GM12878 (cell line): ENCODE data around the gene DSTYK. TPM values are rescaled to one million over a fixed set of nuclear protein-coding genes. Genes with fewer than 3 reads are reported as not detected.

Experiments
- ATAC-seq: fragments of 200-7000 bp; cut with Tn5 transposase; 3 replicates; pipeline ENCODE4 v1.9.1; 2020; ENCODE audit warnings: mild to moderate bottlenecking, moderate library complexity
- BruUV-seq: library from RNA; stranded (reverse); fragments of 400-500 nt; replicated peaks from 2 replicates; lab custom pipeline; 2021; lab: Mats Ljungman, UMichigan
- CTCF ChIA-PET: fragments of 300-600 bp; sonication (Branson Sonifier 250); formaldehyde crosslinking; extraction: SDS; loops from one replicate; lab custom pipeline; 2021; ENCODE audit warnings: inconsistent platforms; lab: Yijun Ruan, JAX
- POLR2A ChIA-PET: fragments of 350-600 bp; formaldehyde crosslinking; extraction: SDS; loops from one replicate; lab custom pipeline; 2021; ENCODE audit warnings: inconsistent platforms; lab: Charles Lee
- RAD21 ChIA-PET: fragments of 300-600 bp; sonication (Branson Sonifier 250); formaldehyde crosslinking; loops from one replicate; lab custom pipeline; 2023; ENCODE audit warnings: antibody characterized with exemption; ENCODE audit not compliant: unreplicated experiment; lab: Charles Lee
- SMC1A ChIA-PET: fragments of 300-600 bp; sonication (Branson Sonifier 250); formaldehyde crosslinking; loops from one replicate; lab custom pipeline; 2023; ENCODE audit not compliant: unreplicated experiment, uncharacterized antibody; lab: Charles Lee
- DNase-seq: peaks from one replicate; pipeline ENCODE4 v3.0.0-alpha.2; 2011; ENCODE audit warnings: low read depth, low spot score
- FAIRE-seq: peaks from 3 replicates; lab custom pipeline; 2011; peaks lifted over from hg19 to GRCh38; lab: Jason Lieb, UNC
- H2AFZ ChIP-seq: 2 replicates; pipeline ENCODE4 v1.6.0; 2011; ENCODE audit warnings: low read depth, low read length, control low read depth; ENCODE audit not compliant: control insufficient read depth
- H3K27ac ChIP-seq: 2 replicates; pipeline ENCODE4 v1.5.1; 2011; ENCODE audit warnings: control low read depth; ENCODE audit not compliant: control insufficient read depth, insufficient read depth
- H3K27me3 ChIP-seq, 2 experiments: replicated peaks in 1 of 2; 2 replicates each; pipeline versions ENCODE4 v1.6.0 to v1.6.1; 2011; ENCODE audit warnings: low read length in 1 of 2; ENCODE audit not compliant: control insufficient read depth in 2 of 2, insufficient read depth in 2 of 2
- H3K36me3 ChIP-seq, 2 experiments: 2 replicates each; pipeline ENCODE4 v1.5.1; 2011; ENCODE audit warnings: low read length in 1 of 2; ENCODE audit not compliant: control insufficient read depth in 2 of 2, insufficient read depth in 2 of 2
- H3K4me1 ChIP-seq: 2 replicates; pipeline ENCODE4 v1.6.1; 2011; ENCODE audit warnings: mild to moderate bottlenecking, low read length, moderate library complexity, mixed read lengths; ENCODE audit not compliant: control insufficient read depth, insufficient read depth
- H3K4me2 ChIP-seq: 2 replicates; pipeline ENCODE4 v1.6.0; 2011; ENCODE audit warnings: control low read depth; ENCODE audit not compliant: control insufficient read depth, insufficient read depth
- H3K4me3 ChIP-seq: fragments of 200-600 bp; sonication (generic); 2 replicates; pipeline ENCODE4 v1.5.1; 2016
- H3K79me2 ChIP-seq: 2 replicates; pipeline ENCODE4 v1.6.0; 2011; ENCODE audit warnings: low read length; ENCODE audit not compliant: control insufficient read depth, insufficient read depth
- H3K9ac ChIP-seq: 2 replicates; pipeline ENCODE4 v1.8.0; 2011; ENCODE audit warnings: low read length, control low read depth, mixed read lengths; ENCODE audit not compliant: control insufficient read depth, insufficient read depth
- H3K9me3 ChIP-seq: replicated peaks from 3 replicates; pipeline ENCODE4 v1.5.1; 2011; ENCODE audit warnings: mild to moderate bottlenecking, low read length; ENCODE audit not compliant: control insufficient read depth, insufficient read depth
- H4K20me1 ChIP-seq: 2 replicates; pipeline ENCODE4 v1.6.0; 2011; ENCODE audit not compliant: control insufficient read depth, insufficient read depth
- CHD4 ChIP-seq: fragments of 200-600 bp; sonication (generic); IDR thresholded peaks from 2 replicates; pipeline ENCODE4 v1.6.1; 2016; ENCODE audit warnings: mild to moderate bottlenecking
- CREB1 ChIP-seq: IDR thresholded peaks from 2 replicates; pipeline ENCODE4 v1.6.1; 2012; ENCODE audit warnings: low read depth, mild to moderate bottlenecking, inconsistent platforms
- EED ChIP-seq: sonication (generic); IDR thresholded peaks from 2 replicates; pipeline ENCODE4 v1.6.1; 2016; ENCODE audit warnings: antibody characterized with exemption, low read depth
- HDGF ChIP-seq: fragments of 450-650 bp; IDR thresholded peaks from 2 replicates; pipeline ENCODE4 v1.6.1; 2016; ENCODE audit warnings: antibody characterized with exemption
- IKZF2 ChIP-seq, 2 experiments: fragments of 450-650 bp; IDR thresholded peaks; 2 replicates each; pipeline ENCODE4 v1.6.1; 2017; ENCODE audit warnings: mild to moderate bottlenecking in 2 of 2, moderate library complexity in 2 of 2
- NBN ChIP-seq: fragments of 450-650 bp; IDR thresholded peaks from 2 replicates; pipeline ENCODE4 v1.6.1; 2016
- NR2C1 ChIP-seq: fragments of 450-650 bp; IDR thresholded peaks from 2 replicates; pipeline ENCODE4 v1.6.1; 2017; ENCODE audit warnings: antibody characterized with exemption, mild to moderate bottlenecking, moderate library complexity
- PML ChIP-seq: IDR thresholded peaks from 2 replicates; pipeline ENCODE4 v1.6.1; 2012; ENCODE audit warnings: low read length, inconsistent platforms
- POLR2A ChIP-seq: IDR thresholded peaks from 2 replicates; pipeline ENCODE4 v1.6.1; 2011; ENCODE audit warnings: low read depth, mild to moderate bottlenecking, low read length
- SIX5 ChIP-seq: IDR thresholded peaks from 2 replicates; pipeline ENCODE4 v1.6.1; 2011; ENCODE audit warnings: mild to moderate bottlenecking, low read depth, low read length, moderate library complexity; ENCODE audit not compliant: severe bottlenecking
- SMC3 ChIP-seq: IDR thresholded peaks from 2 replicates; pipeline ENCODE4 v1.6.1; 2011; ENCODE audit warnings: low read length, improper control_type of control experiment, borderline replicate concordance
- SPI1 ChIP-seq: IDR thresholded peaks from 2 replicates; pipeline ENCODE4 v1.6.1; 2011; ENCODE audit warnings: low read depth, mild to moderate bottlenecking, low read length, moderate library complexity, borderline replicate concordance; ENCODE audit not compliant: insufficient read depth
- SRF ChIP-seq, 2 experiments: IDR thresholded peaks; 2 replicates each; pipeline ENCODE4 v1.6.1; 2011; ENCODE audit warnings: low read depth in 2 of 2, low read length in 2 of 2, mild to moderate bottlenecking in 1 of 2, moderate library complexity in 1 of 2
- ZBTB33 ChIP-seq: fragments of 450-650 bp; IDR thresholded peaks from 2 replicates; pipeline ENCODE4 v1.6.1; 2017; ENCODE audit warnings: mild to moderate bottlenecking
- ZNF622 ChIP-seq: fragments of 450-650 bp; IDR thresholded peaks from 2 replicates; pipeline ENCODE4 v1.6.1; 2017; ENCODE audit warnings: mild to moderate bottlenecking, inconsistent platforms
- WGBS: methylation state at CpG from one replicate; pipeline ENCODE4 v1.1.6; 2016; ENCODE audit warnings: low lambda C conversion rate; ENCODE audit not compliant: insufficient replicate concordance, insufficient coverage; ENCODE audit errors: missing lambda C conversion rate; 5-methylcytosine and 5-hydroxymethylcytosine counted together
- in situ Hi-C: fragments of 300-500 bp; cut with MboI; formaldehyde crosslinking; loops from 9 replicates; pipeline ENCODE4 v1.14.3; 2018; ENCODE audit warnings: mixed read lengths
- intact Hi-C: fragments of 100-400 bp; cut with micrococcal nuclease; formaldehyde crosslinking; loops from one replicate; pipeline ENCODE4 v1.14.2; 2022; ENCODE audit not compliant: unreplicated experiment
- polyA plus RNA-seq, 11 experiments: library from polyadenylated mRNA; depleted of rRNA in 4 of 11; unstranded in 6 of 11; stranded (reverse) in 5 of 11; fragments of >200 nt; fragmentation: Nextera tagmentation in 4 of 11; fragmentation: Illumina TruSeq in 1 of 11; extraction: Ambion mirVana in 4 of 11; extraction: Trizol in 1 of 11; gene quantifications; 1 replicate in 1 of 11; 2 replicates in 10 of 11; pipeline versions ENCODE4 v1.2.1 to v1.2.3, GENCODE V29; 2011 to 2016; ENCODE audit warnings: inconsistent platforms in 2 of 11, missing spikeins in 2 of 11, low read depth in 1 of 11
- total RNA-seq, 4 experiments: library from RNA; depleted of rRNA in 3 of 4; stranded (reverse); fragments of >200 nt in 3 of 4; fragmentation: Illumina TruSeq in 1 of 4; extraction: Trizol in 1 of 4; gene quantifications; 2 replicates each; pipeline versions ENCODE4 v1.2.1 to v1.2.3, GENCODE V29; 2013 to 2021
- TF ChIP-seq, protein P1 (sequence below): IDR thresholded peaks from 2 replicates; pipeline ENCODE4 v1.6.1; 2012; ENCODE audit warnings: low read depth, low read length, improper control_type of control experiment

DSTYK gene
- total and polyA plus RNA-seq, 10 of the 15 experiments (the other 5 are each of a cell fraction or from before 2014, with no cell fraction given), result 2.7 to 5.5 (median 3.6) TPM

- TF ChIP-seq, protein P1, sequence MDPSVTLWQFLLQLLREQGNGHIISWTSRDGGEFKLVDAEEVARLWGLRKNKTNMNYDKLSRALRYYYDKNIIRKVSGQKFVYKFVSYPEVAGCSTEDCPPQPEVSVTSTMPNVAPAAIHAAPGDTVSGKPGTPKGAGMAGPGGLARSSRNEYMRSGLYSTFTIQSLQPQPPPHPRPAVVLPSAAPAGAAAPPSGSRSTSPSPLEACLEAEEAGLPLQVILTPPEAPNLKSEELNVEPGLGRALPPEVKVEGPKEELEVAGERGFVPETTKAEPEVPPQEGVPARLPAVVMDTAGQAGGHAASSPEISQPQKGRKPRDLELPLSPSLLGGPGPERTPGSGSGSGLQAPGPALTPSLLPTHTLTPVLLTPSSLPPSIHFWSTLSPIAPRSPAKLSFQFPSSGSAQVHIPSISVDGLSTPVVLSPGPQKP, result no peak
- TF ChIP-seq EED, result no peak
These were observed 13.2 kb upstream of the DSTYK start (continued) for GRCh38 chr1:205224736-205225135.

- ATAC-seq (no peak), FAIRE-seq (no peak)
- intact Hi-C loops, result no loop called here
These were observed 8.9 kb upstream of the DSTYK start for GRCh38 chr1:205220421-205220820.

More at GRCh38 chr1:205220421-205220820, 8.9 kb upstream of the DSTYK start:
- H3K27ac ChIP-seq, result no peak overlapping the region
- ChIA-PET POLR2A (no interaction called here), RAD21 (interaction anchor here (2.5 kb wide), 1 partner anchor 9 kb away, joined by 17 read pairs; the partner anchor contains the start of gene TMCC2), SMC1A (interaction anchor here (0.5 to 0.9 kb wide), 2 partner anchors 36 to 725 kb away, joined by 3 read pairs; no protein-coding TSS in a partner anchor), CTCF (interaction anchor here (1.1 to 2.0 kb wide), 4 partner anchors 8 to 53 kb away, joined by 3 to 5 read pairs (median 4); no protein-coding TSS in a partner anchor)
- peaks cover under 1% of the 10 kb centered on the region; the same call in 1 of the 2 replicates for H3K4me1 ChIP-seq
- no TSS peak for BruUV-seq
- no peaks in the 10 kb centered on the region; a peak in 1 of 4 replicates for H3K27me3 ChIP-seq
- H3K79me2 ChIP-seq, result no peaks in the 10 kb centered on the region
- no peak overlapping the region for H3K4me2 ChIP-seq
- H3K4me3 ChIP-seq, result no peak overlapping the region
- H3K36me3 ChIP-seq, result no peaks in the 10 kb centered on the region
- no peak overlapping the region for H3K9ac ChIP-seq
- no peaks in the 10 kb centered on the region for H3K9me3 ChIP-seq
- no peak overlapping the region for H2AFZ ChIP-seq
- no peaks in the 10 kb centered on the region for H4K20me1 ChIP-seq
- no peak for DNase-seq
- WGBS, result 0% methylated on average over 2 of the region's 2 CpGs
- in situ Hi-C loops, result no loop called here
- TF ChIP-seq SPI1, result no peak
- no peak for TF ChIP-seq POLR2A
- TF ChIP-seq NR2C1, result no peak
- no peak for TF ChIP-seq SIX5
- no peak for TF ChIP-seq CREB1
- no peak for TF ChIP-seq ZBTB33
- TF ChIP-seq HDGF, result no peak
- no peak for TF ChIP-seq IKZF2 (IDR thresholded peaks at IDR 0.05)
- TF ChIP-seq PML, result no peak
- TF ChIP-seq CHD4, result no peak
- no peak for TF ChIP-seq NBN
- TF ChIP-seq ZNF622, result no peak
- TF ChIP-seq SMC3, result no peak
- no peak for TF ChIP-seq SRF (IDR thresholded peaks at IDR 0.05; ENCODE audit: low read depth in 2 of 2, low read length in 2 of 2)
